Fibroblast of skin of right quadriceps (primary cell): ENCODE results near the gene ZBTB8B.

ENCODE experiments used
- DNase-seq: peaks from one replicate; pipeline ENCODE4 v3.0.0-alpha.2; 2013

The ZBTB8B gene

DNA sequence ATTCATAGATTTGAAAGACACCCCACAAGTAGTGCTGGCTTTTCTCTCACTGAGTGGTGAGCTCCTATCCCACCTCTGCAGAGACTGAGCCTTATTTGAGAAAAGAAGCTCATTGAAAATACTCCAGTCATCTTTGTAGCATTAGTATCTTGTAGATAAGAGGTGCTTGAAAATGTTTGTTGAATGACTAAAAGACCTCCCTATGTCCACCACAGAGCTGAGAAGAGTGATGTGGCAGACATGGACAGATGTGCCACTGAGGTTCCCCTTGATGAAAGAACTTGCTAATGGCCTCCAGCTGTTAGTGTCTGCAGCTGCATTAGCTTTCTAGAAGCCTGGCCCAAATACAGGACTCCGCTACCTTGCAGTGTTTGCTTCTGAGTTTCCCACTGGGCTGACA, 45.1 kb downstream of the ZBTB8B start:
- no peak for DNase-seq
